ENCODE data around the gene ZCCHC7.

- TF ChIP-seq EZH2 (IDR thresholded peaks at IDR 0.05) (no peak), ZFX (IDR thresholded peaks at IDR 0.05) (no peak), RAD21 (IDR thresholded peaks at IDR 0.05; ENCODE audit: low read depth) (no peak), REST (IDR thresholded peaks at IDR 0.05; ENCODE audit: low read depth) (no peak), ZNF274 (IDR thresholded peaks at IDR 0.05; ENCODE audit: low read depth, low read length) (no peak), JUND (IDR thresholded peaks at IDR 0.05) (no peak), MAX (IDR thresholded peaks at IDR 0.05) (no peak), YY1 (IDR thresholded peaks at IDR 0.05; ENCODE audit: extremely low read depth, insufficient replicate concordance, low read depth, low read length) (no peak), POLR2A (IDR thresholded peaks at IDR 0.05; ENCODE audit: borderline replicate concordance, extremely low read depth, insufficient read depth, insufficient read length) (no peak), SIN3A (IDR thresholded peaks at IDR 0.05; ENCODE audit: low read depth) (no peak)
- TF ChIP-seq, protein P1, sequence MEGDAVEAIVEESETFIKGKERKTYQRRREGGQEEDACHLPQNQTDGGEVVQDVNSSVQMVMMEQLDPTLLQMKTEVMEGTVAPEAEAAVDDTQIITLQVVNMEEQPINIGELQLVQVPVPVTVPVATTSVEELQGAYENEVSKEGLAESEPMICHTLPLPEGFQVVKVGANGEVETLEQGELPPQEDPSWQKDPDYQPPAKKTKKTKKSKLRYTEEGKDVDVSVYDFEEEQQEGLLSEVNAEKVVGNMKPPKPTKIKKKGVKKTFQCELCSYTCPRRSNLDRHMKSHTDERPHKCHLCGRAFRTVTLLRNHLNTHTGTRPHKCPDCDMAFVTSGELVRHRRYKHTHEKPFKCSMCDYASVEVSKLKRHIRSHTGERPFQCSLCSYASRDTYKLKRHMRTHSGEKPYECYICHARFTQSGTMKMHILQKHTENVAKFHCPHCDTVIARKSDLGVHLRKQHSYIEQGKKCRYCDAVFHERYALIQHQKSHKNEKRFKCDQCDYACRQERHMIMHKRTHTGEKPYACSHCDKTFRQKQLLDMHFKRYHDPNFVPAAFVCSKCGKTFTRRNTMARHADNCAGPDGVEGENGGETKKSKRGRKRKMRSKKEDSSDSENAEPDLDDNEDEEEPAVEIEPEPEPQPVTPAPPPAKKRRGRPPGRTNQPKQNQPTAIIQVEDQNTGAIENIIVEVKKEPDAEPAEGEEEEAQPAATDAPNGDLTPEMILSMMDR (IDR thresholded peaks at IDR 0.05 in 2 of 3, conservative IDR thresholded peaks at IDR 0.05 in 1 of 3; ENCODE audit: borderline replicate concordance in 1 of 3, insufficient read depth in 1 of 3, low read depth in 2 of 3, low read length in 2 of 3): no peak
Measured at GRCh38 chr9:37100741-37101140, 19.6 kb upstream of the ZCCHC7 start.

Measured in HCT116 (cell line).